Measurements from ENCODE around the gene FSIP1.

FSIP1 gene

DNA sequence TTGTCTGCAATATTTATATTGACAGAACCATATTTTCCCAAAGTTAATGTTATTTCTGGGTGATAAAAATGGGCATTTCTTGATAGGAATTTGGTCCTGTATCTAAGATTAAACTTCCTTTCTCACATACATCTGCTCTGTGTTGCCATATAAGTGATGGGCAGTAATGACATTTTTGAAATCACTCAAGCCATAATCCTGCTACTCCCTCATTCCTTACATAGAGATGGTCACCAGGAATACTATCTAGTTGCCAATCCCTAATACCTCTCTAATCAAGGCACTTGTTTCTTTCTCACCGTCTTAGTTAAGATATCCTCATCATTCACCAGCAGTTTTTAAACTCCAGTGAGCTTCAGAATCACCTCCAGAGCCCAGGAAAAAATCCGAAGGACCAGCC is 68.4 kb downstream of the FSIP1 start:
- DNase-seq (ENCODE audit: low read depth), result no peak
- H3K4me3 ChIP-seq (ENCODE audit: control insufficient read depth, low read depth, low read length), result no peak overlapping the region
- TF ChIP-seq, protein P1, sequence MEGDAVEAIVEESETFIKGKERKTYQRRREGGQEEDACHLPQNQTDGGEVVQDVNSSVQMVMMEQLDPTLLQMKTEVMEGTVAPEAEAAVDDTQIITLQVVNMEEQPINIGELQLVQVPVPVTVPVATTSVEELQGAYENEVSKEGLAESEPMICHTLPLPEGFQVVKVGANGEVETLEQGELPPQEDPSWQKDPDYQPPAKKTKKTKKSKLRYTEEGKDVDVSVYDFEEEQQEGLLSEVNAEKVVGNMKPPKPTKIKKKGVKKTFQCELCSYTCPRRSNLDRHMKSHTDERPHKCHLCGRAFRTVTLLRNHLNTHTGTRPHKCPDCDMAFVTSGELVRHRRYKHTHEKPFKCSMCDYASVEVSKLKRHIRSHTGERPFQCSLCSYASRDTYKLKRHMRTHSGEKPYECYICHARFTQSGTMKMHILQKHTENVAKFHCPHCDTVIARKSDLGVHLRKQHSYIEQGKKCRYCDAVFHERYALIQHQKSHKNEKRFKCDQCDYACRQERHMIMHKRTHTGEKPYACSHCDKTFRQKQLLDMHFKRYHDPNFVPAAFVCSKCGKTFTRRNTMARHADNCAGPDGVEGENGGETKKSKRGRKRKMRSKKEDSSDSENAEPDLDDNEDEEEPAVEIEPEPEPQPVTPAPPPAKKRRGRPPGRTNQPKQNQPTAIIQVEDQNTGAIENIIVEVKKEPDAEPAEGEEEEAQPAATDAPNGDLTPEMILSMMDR (IDR thresholded peaks at IDR 0.05; ENCODE audit: control insufficient read depth, insufficient read depth, low read depth, low read length, missing control alignments), result no peak

DNA sequence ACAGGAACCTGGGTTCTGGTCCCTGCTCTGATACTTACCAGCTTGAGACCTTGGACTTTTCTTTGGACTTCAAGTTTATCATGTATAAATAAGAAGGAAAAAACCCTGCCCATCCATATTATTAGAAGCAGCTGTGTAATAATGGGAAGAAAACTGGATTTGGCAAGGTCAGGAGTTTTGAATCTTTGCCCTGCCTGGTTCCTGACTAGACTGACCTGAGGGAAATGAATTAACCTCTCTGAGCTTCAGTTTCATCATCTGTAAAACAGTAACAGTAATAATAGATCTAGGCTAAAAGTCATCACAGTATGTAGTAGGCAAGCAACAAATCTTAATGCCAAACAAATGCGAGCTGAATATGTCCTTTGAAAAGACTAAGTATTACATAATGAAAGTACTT is 68.8 kb downstream of the FSIP1 start:
- TF ChIP-seq, protein P1 (IDR thresholded peaks at IDR 0.05; ENCODE audit: control insufficient read depth, insufficient read depth, low read depth, low read length, missing control alignments), result no peak
- no peak for DNase-seq (ENCODE audit: low read depth)
- H3K4me3 ChIP-seq (ENCODE audit: control insufficient read depth, low read depth, low read length), result no peak overlapping the region

DNA sequence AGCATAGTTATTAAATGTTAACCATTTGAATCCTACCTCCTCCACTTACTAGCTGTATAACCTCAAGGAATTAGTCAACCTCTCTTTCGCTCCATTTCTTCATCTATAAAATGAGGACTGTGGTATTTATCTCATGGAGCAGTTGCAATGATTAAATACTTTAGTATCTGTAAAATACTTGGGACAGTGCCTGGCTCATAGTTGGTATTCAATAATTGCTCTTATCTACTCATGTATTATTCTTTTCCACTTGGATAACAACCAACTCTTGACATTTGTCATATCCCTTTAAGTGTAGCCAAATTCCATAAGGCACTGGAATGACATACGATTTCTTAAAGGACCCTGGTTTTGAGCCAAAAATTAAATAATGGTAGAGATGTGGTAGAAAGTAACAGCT is 72.0 kb downstream of the FSIP1 start:
- H3K4me3 ChIP-seq (ENCODE audit: control insufficient read depth, low read depth, low read length), result no peak overlapping the region
- TF ChIP-seq, protein P1 (IDR thresholded peaks at IDR 0.05; ENCODE audit: control insufficient read depth, insufficient read depth, low read depth, low read length, missing control alignments), result no peak
- DNase-seq (ENCODE audit: low read depth), result no peak

- no peak for DNase-seq (ENCODE audit: low read depth)
- no peak overlapping the region for H3K4me3 ChIP-seq (ENCODE audit: control insufficient read depth, low read depth, low read length)
- TF ChIP-seq, protein P1 (IDR thresholded peaks at IDR 0.05; ENCODE audit: control insufficient read depth, insufficient read depth, low read depth, low read length, missing control alignments), result no peak
Observed at GRCh38 chr15:39709941-39710340, 72.7 kb downstream of the FSIP1 start.

DNA sequence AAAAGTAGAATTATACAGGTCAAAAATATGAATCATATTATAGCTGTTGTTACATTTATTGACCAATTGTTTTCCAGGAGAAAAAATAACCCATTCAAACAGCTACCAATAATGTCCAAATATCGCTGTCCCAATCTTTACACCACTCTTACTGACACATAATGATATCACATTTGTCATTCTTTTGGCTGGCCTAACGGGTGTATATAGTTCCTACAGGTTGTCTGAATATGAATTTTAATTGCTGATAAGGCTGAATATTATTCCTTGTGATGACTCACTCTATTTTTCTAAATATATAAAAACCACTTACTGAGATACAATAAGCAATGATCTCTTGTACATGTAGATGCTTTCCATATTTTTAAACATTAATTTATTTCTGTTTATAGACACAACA is 76.4 kb downstream of the FSIP1 start:
- no peak for DNase-seq (ENCODE audit: low read depth)
- H3K4me3 ChIP-seq (ENCODE audit: control insufficient read depth, low read depth, low read length), result no peak overlapping the region
- TF ChIP-seq, protein P1 (IDR thresholded peaks at IDR 0.05; ENCODE audit: control insufficient read depth, insufficient read depth, low read depth, low read length, missing control alignments), result no peak

- TF ChIP-seq, protein P1 (IDR thresholded peaks at IDR 0.05; ENCODE audit: control insufficient read depth, insufficient read depth, low read depth, low read length, missing control alignments), result no peak
- H3K4me3 ChIP-seq (ENCODE audit: control insufficient read depth, low read depth, low read length), result no peak overlapping the region
- DNase-seq (ENCODE audit: low read depth), result peak; percentile 62
Observed at GRCh38 chr15:39704689-39705088, 78.0 kb downstream of the FSIP1 start.

- TF ChIP-seq, protein P1 (IDR thresholded peaks at IDR 0.05; ENCODE audit: control insufficient read depth, insufficient read depth, low read depth, low read length, missing control alignments), result no peak
- no peak overlapping the region for H3K4me3 ChIP-seq (ENCODE audit: control insufficient read depth, low read depth, low read length)
- DNase-seq (ENCODE audit: low read depth), result no peak
Observed at GRCh38 chr15:39704235-39704634, 78.4 kb downstream of the FSIP1 start.
